GM23248 (cell line): ENCODE results near the gene MYRFL.

Experiments used
- EZH2 ChIP-seq: fragments of 200-600 bp; sonication (generic); IDR thresholded peaks from 2 replicates; pipeline ENCODE4 v1.6.1; 2018; ENCODE audit warnings: antibody characterized with exemption, mild to moderate bottlenecking; ENCODE audit not compliant: insufficient read depth, poor library complexity, severe bottlenecking
- EZH2phosphoT487 ChIP-seq: fragments of 200-600 bp; sonication (generic); IDR thresholded peaks from 2 replicates; pipeline ENCODE4 v1.6.1; 2018; ENCODE audit warnings: antibody characterized with exemption, moderate library complexity, mild to moderate bottlenecking, low read depth; ENCODE audit not compliant: insufficient read depth

- TF ChIP-seq EZH2 (no peak), EZH2phosphoT487 (no peak)
Observed at GRCh38 chr12:69844416-69844815, 19.4 kb downstream of the MYRFL start.
